ENCODE data around the gene PAPSS2. TPM values are rescaled to one million over a fixed set of nuclear protein-coding genes. Genes with fewer than 3 reads are reported as not detected.
"Not testable (repeated sequence)": the region's sequence is repeated elsewhere in the genome, so short reads cannot be mapped to it uniquely, and the experiment has no call there.

The PAPSS2 gene
- total RNA-seq, 1 experiment from 2014 or later, result 40.4 TPM

- no peak for DNase-seq (ENCODE audit: low spot score)
Observed at GRCh38 chr10:87642988-87643387, 16.7 kb upstream of the PAPSS2 start.

DNA sequence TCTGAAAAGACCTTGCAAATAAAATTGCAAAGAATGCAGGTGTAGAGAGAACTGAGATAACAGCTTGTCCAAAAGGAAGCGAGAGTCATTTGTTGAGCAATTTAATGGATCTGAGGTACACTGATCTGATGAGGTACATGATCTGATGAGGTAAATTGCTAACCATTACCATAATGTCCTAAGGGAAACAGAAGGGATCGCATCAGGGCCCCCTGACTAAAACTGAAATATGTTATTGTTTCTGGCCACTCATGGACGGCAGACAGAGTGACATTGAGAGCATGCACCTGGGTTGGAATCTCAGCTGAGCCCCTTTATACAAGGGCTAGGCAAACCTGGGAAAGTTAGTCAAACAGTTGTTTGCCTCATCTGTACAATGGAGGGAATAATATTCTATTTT lies 15.8 kb upstream of the PAPSS2 start:
- no peak for DNase-seq (ENCODE audit: low spot score)

DNA sequence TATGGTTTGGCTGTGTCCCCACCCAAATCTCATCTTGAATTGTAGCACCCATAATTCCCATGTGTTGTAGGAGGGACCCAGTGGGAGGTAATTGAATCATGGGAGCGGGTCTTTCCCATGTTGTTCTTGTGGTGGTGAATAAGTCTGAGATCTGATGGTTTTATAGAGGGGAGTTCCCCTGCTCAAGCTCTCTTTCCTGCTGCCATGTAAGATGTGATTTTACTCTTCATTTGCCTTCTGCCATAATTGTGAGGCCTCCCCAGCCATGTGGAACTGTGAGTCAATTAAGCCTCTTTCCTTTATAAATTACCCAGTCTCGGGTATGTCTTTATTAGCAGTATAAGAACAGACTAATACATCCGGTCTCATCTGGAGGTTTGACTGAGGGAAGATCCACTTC lies 15.2 kb upstream of the PAPSS2 start:
- DNase-seq (ENCODE audit: low spot score), result not testable (repeated sequence)

GRCh38 chr10:87646192-87646909 lies 13.3 kb upstream of the PAPSS2 start:
- no peak for DNase-seq (ENCODE audit: low spot score)

DNA sequence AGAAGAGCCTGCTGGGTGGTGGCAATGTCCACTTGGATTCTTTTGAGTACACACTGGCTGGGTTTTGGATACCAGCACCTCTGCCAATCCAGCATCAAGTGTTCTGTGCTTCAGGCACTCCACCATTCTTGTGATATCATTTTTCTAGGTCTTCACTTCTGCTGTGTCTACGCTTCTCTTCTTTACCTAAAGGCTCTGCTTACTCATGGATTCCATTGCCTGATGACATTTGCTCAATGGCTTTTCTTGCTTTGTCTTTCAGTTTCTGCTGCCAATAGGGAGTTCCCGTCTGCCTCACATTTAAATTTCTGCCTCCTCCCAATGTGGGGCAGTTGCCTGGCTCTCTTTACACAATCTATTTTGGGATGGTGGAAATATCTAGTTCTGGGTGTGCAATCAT lies 12.7 kb upstream of the PAPSS2 start:
- no peak for DNase-seq (ENCODE audit: low spot score)

DNA sequence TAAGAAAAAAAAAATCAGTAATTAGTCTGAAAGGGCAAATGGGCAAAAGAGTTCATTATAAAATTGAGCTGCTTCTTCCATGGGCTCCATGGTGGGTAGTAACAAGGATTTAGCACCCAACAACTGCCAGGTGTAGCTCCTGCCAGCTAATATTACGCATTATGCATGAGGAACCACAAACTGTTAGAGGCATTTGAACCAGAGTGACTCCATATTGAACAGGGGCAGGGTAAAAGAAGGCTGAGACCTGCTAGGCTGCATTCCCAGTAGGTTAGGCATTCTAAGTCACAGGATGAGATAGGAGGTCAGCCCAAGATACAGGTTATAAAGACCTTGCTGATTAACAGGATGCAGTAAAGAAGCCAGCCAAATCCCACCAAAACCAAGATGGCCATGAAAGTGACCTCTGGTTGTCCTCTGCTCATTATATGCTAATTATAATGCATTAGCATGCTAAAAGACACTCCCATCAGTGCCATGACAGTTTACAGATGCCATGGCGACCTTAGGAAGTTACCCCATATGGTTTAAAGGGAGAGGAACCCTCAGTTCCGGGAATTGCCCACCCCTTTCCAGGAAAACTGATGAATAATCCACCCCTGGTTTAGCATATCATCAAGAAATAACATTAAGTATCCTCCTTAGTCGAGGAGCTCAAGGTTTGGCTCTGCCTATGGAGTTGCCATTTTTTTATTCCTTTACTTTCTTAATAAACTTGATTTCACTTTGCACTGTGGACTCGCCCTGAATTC lies 8.7 kb upstream of the PAPSS2 start:
- DNase-seq (ENCODE audit: low spot score), result no peak

DNA sequence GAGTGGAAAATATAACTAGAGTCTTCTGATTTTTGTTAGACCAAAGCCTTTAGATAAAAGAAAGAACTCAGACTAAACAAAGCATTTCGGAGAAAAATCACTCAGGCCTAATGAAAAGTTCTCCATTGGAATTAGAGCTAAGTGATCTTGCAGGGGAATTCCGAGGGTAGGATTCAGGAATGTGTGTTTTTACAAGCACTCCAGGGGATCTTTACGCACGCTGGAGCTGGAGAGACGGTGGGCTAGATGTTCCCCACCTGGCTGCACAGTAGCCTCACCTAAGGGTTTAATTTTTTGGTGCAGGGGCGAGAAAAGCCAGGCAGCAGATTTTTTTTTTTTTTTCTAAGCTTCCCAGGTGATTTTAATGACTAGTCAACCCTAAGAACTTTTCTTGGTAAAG lies 7.9 kb upstream of the PAPSS2 start:
- DNase-seq (ENCODE audit: low spot score), result no peak

DNA sequence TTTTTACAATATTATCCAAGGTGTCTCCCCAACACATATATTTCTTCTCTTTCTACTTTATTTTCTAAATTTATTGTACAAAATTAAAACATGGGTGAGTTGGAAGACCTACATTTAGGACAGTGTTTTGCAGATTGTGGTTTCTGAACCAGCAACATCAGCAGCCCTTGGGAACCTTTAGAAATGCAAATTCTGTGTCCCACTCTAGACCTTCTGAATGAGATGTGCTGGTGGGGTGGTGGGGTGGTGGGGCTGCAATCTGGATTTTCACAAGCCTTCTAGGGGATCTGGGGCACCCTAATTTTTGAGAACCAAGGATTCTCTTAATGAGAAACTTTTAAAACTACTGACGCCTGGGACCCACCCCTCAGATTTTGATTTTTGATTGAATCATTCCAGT lies 7.4 kb upstream of the PAPSS2 start:
- no peak for DNase-seq (ENCODE audit: low spot score)

- no peak for DNase-seq (ENCODE audit: low spot score)
Observed at GRCh38 chr10:87654212-87654611, 5.5 kb upstream of the PAPSS2 start.

DNA sequence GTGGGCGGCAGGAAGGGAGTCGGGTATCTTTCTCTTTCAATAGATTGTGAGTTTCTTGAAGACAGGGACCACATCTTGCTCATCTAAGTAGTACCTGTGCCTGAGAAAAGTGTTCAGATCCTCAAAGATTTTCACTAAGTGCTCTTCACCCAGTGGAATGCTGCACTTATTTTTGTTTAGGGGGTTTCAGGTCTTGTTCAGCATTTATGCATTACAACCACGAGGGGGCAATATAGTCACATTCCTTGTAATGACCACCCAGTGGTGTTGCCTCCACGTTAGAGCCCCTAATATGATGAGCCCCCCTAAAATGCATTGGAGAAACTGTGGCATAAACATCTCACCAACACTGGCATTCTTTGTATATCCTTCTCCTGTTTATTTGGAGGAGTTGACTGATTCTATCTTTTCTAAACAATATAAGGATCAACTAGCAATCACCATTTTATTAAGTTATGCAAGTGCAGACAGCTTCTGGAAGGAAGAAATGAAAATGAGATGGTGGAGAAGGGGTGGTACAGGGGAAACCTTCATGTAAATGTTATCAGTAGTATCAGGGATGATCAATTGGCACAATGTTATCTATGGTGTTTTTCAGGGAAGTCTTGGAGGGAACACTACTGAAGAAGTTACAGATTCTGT lies 3.1 kb upstream of the PAPSS2 start:
- DNase-seq (ENCODE audit: low spot score), result peak; percentile 55

- DNase-seq (ENCODE audit: low spot score), result peak; percentile 69
Observed at GRCh38 chr10:87657371-87657770, 2.3 kb upstream of the PAPSS2 start.

DNA sequence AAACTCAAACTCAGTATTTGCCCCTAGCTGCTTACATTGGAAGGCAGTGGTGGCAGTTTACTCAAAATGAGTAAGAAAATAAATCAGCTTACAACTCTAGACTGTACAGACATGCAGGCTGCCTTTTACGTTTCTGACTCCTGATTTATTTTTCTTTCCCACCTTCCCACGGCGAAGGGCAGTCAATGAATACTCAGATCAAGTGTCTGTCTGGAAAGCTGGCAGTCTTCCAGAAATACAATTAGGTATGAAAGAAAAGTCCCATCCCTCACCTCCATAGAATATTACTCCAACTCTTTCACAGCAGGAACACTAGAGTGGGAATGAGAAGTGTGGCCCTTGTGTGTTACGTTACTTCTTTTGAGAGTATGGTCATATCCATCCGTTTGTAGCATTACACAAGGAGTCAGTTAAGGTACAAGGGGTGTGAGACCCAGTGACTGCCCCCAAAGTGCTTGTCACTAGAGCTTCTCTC lies 1.3 kb upstream of the PAPSS2 start:
- no peak for DNase-seq (ENCODE audit: low spot score)

DNA sequence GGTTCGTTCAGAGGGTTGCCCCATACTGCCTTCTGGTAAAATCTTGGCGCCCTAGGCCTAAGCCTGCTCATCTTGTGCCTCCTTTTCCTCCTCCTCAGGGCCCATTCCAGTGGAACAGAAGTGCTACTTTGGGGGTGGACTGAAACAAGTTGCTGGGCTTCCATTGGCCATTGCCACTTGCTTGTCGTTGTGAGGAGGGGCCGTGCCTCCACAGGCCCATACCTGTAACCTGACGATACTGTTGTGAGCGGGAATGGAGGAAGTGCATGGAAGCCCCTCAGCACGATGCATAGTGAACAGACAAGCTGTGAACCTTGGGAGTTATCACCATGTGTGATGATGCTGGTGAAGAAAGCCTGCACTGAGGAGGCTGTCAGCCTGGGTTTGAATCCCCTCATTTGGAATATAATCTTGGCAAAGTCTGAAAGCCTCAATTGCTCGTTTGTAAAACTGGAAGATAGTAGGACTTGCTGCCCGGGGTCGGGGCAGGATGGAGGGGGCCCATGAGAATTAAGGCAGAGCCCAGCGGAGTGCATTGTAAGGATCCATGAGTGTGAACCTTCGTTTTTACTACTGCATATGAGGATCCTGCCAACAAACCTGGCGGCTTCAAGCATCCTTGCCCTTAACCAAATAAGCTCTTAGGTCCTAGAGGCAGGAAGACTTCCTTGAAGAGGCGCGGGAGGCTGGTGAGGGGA lies 671 bp upstream of the PAPSS2 start:
- no peak for DNase-seq (ENCODE audit: low spot score)

GRCh38 chr10:87660484-87661133 lies 931 bp downstream of the PAPSS2 start:
- DNase-seq (ENCODE audit: low spot score), result peak; percentile 59

DNA sequence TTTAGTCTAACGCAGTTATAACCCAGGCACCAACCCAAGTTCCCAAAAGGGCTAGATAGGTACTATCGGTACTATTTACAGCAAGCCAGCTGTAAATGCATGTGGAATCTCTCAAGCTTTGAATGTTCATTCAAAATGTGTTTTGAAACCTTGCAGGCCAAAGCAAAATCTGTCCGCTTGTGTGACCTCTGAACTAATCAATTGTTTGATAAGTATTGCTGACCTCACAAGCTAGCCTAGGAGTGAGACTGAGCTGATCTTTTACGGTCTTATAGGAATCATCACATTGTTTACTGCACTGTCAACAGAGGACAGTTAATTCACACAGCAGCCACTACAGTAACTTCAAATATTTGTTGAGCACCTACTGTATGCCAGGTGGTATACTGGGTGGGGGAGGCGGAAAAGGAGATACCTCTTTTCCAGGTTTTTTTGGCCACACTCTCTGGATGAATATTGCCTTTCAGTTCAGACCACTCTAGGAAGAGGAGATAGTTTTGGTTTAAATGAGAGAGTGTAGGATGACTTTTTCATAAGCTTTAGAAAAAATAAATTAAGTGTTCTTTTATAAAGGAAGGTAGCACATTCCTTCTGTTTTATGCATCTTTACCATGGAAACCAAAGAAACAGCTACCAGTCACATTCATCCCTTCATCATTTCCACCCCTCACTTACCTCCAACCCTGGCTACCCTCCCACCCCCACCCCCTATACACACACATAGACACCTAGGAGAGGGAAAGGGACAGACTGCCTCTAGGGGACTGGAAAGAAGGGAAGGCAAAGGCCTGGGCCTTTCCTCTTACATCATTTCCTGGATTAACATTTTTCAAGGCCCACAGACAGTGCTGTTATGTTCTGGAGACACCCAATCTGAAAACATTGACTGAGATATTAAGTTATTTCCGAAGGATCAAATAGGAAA lies 2.4 kb downstream of the PAPSS2 start:
- no peak for DNase-seq (ENCODE audit: low spot score)

- DNase-seq (ENCODE audit: low spot score), result no peak
Observed at GRCh38 chr10:87664276-87664701, 4.6 kb downstream of the PAPSS2 start.

- DNase-seq (ENCODE audit: low spot score), result no peak
Observed at GRCh38 chr10:87667493-87667892, 7.8 kb downstream of the PAPSS2 start.

DNA sequence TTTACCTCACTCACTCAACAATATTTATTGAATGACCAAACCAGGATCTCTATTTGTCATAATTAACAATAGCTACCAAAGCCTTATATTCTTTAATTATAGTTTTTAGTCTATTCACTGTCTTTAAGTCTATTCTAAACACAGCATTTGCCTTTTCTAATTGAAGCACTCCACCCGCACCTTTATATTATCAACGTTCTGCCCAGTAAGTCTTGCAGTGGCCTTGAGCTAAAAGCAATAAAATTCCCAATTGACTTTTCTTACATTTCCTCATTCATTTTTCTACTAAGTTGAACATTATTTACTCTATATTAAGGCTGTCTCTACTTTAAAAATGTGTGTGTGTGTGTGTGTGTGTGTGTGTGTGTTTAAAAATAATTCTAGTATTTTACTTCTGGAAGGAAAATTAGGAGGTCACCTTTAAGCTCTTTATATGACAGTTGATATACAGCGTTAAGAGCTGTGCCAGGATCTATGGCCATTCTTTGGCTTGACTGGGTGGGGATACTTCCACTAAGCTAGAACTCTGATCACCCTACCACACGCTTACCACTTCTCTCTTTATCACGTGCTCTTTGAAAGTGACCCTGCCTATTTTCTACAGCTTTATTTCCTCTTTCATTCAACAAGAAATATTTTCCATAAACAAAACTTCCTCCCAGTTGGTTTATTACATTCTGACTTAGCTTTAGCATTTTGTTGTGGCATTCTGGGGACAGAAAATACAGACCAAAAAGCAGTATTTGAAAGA lies 8.8 kb downstream of the PAPSS2 start:
- no peak for DNase-seq (ENCODE audit: low spot score)

DNA sequence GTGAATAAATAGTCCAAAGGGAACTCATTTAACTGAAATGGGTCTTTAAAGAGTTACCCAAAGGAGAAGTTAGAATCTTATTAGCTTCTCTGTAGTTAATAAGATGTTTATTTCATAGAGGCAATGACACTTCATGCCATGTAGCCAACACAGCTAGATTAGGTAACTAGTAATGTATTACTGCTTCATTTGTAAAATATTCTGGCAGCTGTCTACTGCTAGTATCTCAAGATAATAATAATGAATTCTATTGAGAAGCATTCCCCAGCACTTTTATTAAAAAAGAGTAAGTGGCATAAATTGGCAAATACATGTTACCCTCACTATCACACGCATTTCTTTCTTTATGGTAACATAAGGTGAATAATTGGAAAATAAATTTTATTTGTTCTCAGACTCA lies 10.1 kb downstream of the PAPSS2 start:
- DNase-seq (ENCODE audit: low spot score), result no peak

DNA sequence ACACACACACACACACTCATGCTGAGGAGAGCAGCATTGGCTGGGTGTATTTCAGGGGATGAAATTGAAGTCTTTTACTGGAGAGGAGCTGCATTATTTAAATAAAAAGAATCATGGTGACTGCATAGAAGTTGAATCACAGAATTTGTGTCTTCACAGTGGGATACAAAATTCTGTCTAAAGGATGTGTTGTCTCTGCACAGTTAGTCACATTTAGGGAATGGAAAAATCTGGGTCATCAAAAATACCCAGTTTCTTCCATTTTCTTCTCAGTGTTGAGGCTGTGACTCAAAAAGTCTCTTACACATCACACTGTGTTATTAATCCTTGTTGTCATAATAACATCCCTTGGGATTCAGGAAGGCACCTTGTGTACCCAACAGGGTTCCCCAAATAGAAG lies 10.9 kb downstream of the PAPSS2 start:
- no peak for DNase-seq (ENCODE audit: low spot score)

Measured in A172 (cell line).